NCI-H1436 (cell line): Measurements from ENCODE around the gene KAZALD1.
A peak's percentile ranks its signal among the peaks of the same experiment; 100 is the strongest.
"Not testable (repeated sequence)": the region's sequence is repeated elsewhere in the genome, so short reads cannot be mapped to it uniquely, and the experiment has no call there.

Source experiments
- DNase-seq: peaks from one replicate; lab custom pipeline; 2025; lab: John Stamatoyannopoulos, UW

KAZALD1 gene

DNA sequence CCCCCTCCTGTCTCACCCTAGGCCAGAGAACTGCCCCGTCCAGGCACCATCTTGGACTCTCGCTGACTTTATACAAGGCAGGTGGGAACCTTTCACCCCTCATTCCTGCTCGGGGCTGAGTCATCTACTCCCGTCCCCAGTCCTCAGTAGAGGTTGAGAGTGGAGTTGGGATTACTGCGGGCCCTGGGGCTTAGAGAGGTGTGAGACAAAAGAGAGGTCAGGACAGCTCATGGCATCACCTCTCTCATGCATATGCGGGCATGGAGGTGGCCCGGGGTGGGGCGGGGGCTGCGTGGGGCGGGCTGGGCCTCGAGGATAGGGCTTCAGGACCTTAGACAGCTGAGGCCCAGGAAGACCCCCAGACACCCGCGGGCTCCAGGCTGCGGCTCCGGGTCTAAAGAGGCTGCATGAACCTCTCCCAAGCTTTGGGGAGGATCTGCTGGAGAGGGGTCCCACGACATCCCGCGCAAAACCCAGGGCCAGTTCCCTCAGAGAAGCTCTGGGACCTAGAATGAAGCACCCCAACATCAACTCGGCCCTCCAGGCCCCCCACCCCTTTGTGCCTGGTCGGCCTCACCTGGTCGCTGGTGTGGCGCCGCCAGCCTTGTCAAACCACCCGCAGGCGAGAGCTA lies 31.2 kb upstream of the KAZALD1 start:
- no peak for DNase-seq

DNA sequence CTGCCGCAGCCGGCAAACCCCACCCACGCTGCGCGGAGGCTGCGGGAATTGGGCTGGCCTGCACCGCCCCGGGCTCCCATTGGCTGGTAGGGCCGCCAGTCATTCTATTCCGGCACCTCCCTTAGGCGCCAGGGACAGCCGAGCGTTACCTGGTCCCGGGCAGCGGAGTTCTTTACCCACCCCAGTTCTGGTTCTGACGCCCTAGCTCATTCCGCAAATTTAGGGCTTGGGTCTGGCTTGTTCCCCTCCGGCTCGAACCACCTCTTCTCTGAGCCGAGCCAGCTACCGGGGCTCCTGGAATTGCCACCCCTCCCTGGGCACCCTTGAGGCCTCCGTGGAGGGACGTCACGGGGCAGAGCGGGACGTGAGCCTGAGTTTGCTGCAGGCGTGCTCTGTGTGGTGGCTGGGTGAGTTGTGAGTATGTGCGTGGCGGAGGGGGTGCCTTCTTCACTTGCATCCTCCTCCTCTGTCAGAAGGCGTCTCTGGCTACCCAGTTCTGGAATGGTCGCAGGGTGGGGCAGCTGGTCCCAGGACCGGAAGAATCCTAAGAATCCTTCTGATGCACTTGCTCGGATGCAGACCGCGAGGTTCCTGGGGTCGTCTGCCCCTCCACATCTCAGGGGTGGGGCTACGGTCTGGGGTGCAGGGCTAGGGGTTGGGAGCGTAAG lies 30.5 kb upstream of the KAZALD1 start, which contains the start of the genes PDZD7 and SFXN3:
PDZD7 (minus strand) TSS at position 2 of the 668 bp plus-strand sequence. CDS start 910 bp downstream, outside the sequence.
SFXN3 (plus strand) TSS at position 107 of the 668 bp plus-strand sequence. CDS start 3,461 bp downstream, outside the sequence.
- peak; percentile 88 for DNase-seq

- DNase-seq: peak; percentile 58
Measured at GRCh38 chr10:101031796-101032636, 29.8 kb upstream of the KAZALD1 start.

GRCh38 chr10:101032637-101033224 lies 29.1 kb upstream of the KAZALD1 start:
- DNase-seq: no peak

- DNase-seq: no peak
Measured at GRCh38 chr10:101033276-101033675, 28.5 kb upstream of the KAZALD1 start.

DNA sequence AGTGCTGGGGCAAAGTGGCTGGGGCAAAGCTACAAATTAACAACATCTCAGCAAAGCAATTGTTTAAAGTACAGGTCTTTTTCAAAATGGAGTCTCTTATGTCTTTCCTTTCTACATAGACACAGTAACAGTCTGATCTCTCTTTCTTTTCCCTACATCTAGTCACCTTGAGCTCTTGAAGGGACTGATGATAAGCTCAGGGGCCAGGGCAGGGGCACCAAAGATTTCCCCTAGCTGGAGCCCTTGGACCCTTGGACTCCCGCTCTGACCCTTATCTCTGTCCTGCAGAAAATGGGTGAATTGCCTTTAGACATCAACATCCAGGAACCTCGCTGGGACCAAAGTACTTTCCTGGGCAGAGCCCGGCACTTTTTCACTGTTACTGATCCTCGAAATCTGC lies 27.4 kb upstream of the KAZALD1 start:
- DNase-seq: not testable (repeated sequence)

DNA sequence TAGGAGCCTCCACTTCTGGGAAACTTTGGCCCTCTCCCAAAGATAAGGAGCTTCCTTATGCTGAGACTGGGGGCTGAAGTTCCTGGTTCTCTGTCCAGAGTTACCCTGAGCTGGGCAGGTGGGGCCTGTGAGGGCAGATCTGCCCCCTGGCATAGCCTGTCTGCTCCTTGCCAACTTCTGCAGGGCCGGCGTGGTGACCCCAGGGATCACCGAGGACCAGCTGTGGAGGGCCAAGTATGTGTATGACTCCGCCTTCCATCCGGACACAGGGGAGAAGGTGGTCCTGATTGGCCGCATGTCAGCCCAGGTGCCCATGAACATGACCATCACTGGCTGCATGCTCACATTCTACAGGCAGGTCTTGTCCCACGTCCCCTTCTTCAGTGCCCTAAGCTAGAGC lies 26.5 kb upstream of the KAZALD1 start:
- DNase-seq: no peak

DNA sequence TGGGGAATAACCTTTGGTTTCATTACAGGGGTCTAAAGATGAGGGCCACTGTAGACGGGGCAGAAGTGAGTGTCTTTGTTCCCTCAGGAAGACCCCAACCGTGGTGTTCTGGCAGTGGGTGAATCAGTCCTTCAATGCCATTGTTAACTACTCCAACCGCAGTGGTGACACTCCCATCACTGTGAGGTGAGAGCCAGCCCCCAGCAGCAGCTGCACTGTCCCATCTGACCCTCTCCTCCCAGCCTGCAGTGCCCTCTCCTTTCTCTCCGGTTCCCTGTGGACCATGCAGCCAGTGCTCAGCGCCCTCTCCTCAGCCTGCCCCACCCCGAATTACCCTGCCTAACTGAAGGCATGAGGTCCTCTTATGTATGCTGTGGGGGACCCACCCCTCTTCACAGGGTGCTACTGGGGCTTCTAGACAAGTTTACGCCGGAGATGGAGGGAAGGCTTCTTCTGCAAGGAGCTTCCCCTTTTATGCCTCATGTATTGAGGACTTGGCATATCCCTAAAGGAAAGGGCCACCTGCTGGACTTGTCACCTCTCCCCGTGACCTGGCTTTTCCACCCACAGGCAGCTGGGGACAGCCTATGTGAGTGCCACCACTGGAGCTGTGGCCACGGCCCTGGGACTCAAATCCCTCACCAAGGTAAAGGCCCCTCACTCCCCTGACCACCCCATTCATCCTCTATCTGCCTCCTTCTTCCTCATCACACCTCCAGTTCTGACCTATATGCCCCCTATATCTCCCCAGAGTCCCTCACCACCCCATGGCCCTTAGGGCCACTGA lies 25.7 kb upstream of the KAZALD1 start:
- no peak for DNase-seq

GRCh38 chr10:101036726-101037125 lies 25.1 kb upstream of the KAZALD1 start:
- no peak for DNase-seq

DNA sequence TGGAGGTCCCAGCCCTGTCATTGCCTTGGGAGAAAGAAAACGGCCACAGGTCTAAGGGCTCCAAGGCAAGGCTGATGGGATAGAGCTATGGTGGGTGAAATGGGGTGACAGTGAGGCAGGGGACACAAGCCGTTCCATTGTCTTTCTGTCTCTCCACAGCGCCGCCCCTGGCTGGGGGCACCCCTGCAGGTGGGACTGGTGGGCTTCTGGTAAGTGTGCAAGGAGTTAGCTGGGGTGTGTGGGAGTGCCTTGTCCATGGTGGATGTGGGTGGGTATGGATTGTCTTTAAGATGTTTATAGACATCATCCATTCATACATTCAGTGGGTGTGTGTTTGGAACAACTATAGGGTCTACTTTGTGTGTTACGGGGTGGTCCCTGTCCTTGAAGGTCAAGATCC lies 23.3 kb upstream of the KAZALD1 start:
- DNase-seq: no peak

- DNase-seq: no peak
Measured at GRCh38 chr10:101040061-101040460, 21.7 kb upstream of the KAZALD1 start.

GRCh38 chr10:101040851-101041250 lies 20.9 kb upstream of the KAZALD1 start:
- no peak for DNase-seq

GRCh38 chr10:101041252-101041761 lies 20.5 kb upstream of the KAZALD1 start:
- DNase-seq: peak; percentile 81

DNA sequence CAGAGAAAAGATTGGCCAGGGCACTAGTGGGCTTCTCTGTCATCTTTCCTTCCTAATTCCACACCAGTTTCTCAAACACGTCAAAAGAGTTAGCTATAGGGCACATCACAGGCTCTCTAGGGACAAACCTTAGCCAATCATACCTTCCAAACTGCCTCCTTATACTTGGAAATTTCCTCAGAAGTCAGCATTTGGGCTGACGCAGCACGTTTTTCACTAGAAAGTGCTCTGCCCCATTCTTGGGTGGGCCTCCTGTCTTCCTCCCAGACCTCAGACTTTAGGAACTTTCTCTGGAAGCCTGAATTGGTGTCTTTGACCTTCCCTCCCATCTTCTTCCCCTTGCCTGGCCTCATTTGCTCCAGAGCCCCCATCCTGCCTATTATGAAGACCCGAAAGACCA lies 19.7 kb upstream of the KAZALD1 start:
- DNase-seq: no peak

DNA sequence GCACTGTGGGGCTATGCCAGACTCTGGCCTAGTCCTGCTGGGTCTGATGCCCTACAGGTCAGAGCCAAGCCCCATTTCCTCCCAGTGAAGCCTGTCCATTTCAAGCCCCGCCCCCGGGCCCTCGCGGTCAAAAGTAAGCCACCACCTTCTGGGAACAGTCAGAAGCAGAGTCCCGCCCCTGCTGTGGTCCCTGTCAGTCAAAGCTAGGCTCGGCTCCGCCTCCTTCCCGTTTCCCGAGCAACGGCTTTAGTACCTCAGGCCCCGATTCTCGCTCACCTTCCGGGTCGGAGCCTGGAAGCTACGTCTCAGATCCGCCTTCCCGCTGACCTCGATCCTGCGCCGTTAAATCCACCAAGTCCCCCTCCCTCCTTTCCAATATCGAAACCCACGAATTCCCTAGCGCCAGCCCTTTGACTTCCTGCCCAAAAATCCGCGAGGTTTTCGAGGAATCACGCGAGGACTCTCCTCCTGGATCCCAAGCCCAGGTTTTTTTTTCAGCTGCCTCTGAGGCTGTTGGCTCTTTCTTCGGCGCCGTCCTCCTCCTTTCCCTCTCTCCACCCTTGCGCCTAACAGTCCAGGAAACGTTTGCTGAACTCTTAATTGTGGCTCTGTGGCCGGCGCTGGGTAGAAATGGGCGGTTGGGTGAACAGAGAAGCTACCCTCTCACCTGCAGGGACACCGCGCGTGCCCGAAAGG lies 19.0 kb upstream of the KAZALD1 start:
- peak; percentile 96 for DNase-seq

DNA sequence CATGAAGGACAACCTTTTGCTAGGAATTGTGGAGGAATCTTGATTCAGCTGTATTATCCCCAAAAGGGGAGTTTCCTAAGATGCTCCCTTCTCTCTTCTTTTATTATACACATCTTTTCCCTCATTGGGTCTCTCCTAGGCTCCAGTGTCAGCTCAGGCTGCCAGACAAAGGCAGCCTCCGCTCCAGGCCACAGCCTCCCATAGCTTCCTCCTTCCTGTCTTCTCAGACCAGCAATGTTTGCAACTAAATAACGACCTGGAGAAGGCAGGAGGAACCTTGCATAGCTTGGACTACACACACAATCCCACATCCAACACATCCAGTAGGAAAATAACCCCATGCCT lies 18.5 kb upstream of the KAZALD1 start:
- no peak for DNase-seq

- no peak for DNase-seq
Measured at GRCh38 chr10:101044117-101044516, 17.7 kb upstream of the KAZALD1 start.

DNA sequence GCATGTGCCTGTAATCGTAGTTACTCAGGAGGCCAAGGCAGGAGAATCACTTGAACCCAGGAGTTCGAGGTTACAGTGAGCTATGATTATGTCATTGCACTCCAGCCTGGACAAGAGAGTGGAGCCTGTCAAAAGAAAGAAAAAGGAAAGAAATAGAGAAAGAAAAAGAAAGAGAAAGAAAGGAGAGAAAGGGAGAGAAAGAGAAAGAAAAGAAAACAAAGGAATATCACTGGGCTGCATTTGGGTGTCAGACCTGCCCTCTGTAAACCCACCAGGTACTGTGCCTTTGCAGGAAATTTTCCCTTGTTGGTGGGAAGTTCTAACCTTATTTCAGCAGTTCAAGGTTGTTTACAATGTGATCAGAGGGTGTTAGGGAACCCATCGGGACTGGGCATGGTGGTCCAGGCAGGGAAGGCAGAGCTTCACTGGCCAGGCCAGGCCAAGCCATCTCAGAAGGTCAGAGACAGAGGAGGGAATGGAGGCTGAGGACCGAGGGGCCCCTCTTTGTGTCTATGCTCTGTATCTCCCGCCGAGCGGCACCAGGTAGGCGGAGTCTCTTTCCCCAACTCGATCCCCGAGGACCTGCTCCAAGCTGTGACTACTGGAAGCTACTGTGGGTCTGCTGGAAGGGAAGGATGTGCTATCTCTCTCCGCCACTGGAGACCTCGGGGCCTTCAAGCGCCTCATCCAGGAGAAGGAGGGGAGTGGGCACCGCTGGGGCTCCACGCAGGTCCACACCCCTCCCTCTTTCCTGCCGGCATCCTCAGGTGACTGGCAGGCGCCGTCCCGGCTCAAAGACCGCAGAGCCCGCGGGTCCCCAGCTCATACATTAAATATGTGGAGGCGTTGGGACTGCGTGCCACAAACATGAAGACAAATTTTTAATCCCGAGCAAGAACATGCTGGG lies 15.2 kb upstream of the KAZALD1 start:
- DNase-seq: peak; percentile 78

DNA sequence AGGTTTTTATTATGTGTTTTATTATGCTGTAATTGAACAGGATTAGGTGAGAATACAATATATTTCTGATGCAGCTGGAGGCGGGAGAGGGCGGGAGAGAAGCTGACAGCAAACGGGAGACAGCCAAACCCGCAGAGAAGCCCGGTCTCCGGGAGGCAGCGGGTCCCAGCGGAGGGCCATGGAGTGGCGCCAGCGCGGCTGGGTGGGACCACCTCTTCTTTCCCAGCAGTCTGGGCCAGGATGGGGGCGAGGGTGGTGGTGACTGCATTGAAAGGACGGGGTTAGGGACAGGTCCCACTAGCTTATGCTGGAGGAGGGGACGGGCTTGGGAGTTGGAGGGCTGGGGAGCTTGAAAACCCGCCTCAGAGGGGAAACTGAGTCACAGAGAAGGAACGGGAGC lies 14.5 kb upstream of the KAZALD1 start:
- no peak for DNase-seq
